GM23248 (cell line): Measurements from ENCODE around the gene ELOVL5.

ENCODE experiments used
- EZH2 ChIP-seq: fragments of 200-600 bp; sonication (generic); IDR thresholded peaks from 2 replicates; pipeline ENCODE4 v1.6.1; 2018; ENCODE audit warnings: antibody characterized with exemption, mild to moderate bottlenecking; ENCODE audit not compliant: insufficient read depth, poor library complexity, severe bottlenecking
- EZH2phosphoT487 ChIP-seq: fragments of 200-600 bp; sonication (generic); IDR thresholded peaks from 2 replicates; pipeline ENCODE4 v1.6.1; 2018; ENCODE audit warnings: antibody characterized with exemption, moderate library complexity, mild to moderate bottlenecking, low read depth; ENCODE audit not compliant: insufficient read depth

GRCh38 chr6:53328375-53328774 is 20.4 kb downstream of the ELOVL5 start:
- no peak for TF ChIP-seq EZH2
- TF ChIP-seq EZH2phosphoT487: no peak
